NB4 (cell line): ENCODE measurements around the gene EML4.

Source experiments
- CTCF ChIP-seq: IDR thresholded peaks from one replicate; pipeline ENCODE4 v1.5.1; 2012; ENCODE audit warnings: low read depth, low read length
- POLR2A ChIP-seq: IDR thresholded peaks from 2 replicates; pipeline ENCODE4 v1.6.1; 2011; ENCODE audit warnings: mild to moderate bottlenecking; ENCODE audit not compliant: insufficient read length; ENCODE audit errors: extremely low read depth

- TF ChIP-seq CTCF (peak; percentile 65), POLR2A (no peak)
These were observed 27.5 kb downstream of the EML4 start for GRCh38 chr2:42196403-42197267.
